Stimulated activated CD4-positive, alpha-beta T cell treated with anti-CD3 and anti-CD28 coated beads, Interleukin-2, amount 100 ng/mL, for 4 hours (primary cell): ENCODE results near the gene WNT9B.
"Not testable (repeated sequence)": the region's sequence is repeated elsewhere in the genome, so short reads cannot be mapped to it uniquely, and the experiment has no call there.

Source experiments
- DNase-seq: peaks from one replicate; pipeline ENCODE4 v3.0.0-alpha.2; 2020; ENCODE audit warnings: low read depth

Gene WNT9B

DNA sequence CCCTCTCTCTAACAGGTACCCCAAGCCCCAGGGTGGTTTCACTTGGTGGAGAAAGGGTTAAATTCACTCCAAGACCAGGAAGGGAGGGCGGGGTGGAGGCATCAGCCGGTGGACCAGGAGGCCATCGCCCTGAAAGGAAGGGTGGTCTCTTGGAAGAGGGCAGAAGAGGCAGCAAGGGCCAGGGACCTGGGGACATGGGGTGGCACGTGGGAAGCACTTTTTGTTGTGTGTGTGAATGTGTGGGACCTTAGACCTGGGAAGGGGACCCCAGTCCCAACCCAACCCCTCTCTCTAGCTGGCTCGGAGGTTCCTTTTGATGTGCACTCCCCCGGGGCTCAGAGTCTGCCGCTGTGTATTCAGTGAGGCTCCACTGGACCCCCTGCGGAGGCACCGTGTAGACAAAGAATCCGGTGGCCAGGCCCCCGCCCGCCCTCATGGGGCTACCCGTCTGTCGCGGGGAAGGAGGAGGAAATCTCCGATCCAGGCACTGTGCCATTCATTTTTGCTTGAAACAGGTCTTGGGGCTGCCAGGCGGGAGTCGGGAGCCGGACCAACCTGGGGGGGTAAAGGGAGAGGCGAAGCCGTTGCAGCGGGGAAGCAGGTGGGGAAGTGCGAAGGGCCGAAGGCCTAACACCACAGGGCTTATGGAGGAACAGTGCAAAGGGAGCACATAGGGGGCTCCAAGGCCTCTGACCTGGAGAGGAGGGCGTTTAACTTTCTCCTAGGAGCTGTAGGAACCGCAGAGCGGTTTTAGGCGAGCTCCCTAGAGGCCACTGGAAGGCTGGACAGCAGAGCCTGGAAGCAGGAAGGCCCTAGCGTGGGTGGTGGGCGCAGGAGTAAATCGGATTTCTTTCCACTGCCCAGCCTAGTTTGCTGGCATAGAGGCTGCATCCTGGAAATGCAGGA, 29.6 kb upstream of the WNT9B start:
- DNase-seq: no peak

DNA sequence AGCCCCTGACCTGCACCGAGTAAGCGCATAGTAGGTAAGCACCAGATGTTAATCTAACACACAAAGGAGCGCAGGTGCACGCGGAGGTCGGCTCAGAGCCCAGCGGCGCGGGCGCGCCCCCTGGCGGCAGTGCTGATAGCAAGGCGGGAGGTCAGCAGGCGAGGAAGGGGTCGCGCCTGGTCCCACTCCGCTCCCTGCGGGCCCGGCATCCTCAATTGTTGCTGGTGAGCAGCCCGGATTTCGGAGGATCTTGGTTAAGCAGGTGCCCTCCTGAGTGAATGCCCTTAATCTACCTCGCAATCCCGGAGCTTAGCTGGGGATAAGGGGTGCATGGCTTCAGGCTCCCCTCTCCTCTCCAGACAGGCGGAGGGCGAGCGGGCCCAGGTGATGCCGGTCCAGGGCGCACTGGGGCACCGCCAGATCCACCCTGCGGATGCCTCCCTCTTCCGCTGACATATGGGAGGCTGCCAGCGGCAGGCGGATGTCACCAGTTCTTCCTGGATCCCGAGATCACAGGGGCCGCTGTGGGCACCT, 28.9 kb upstream of the WNT9B start:
- DNase-seq: no peak

DNA sequence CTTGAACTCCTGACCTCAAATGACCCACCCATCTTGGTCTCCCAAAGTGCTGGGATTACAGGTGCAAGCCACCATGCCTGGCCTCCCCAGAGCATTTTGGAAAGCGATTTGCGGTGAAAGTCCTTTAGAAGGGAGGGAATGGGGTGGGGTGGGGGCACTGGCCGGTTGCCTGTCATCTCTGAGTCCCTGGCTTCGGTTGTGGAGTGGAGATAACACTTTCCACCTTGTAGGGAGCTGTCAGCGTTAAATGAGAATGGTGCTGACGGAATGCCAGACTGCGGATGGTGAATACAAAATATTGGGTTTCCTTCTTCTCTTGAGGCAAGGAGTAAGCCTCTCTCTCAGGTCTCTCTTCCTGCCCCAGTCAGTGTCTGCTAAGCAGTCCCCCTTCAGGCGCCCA, 27.7 kb upstream of the WNT9B start:
- no peak for DNase-seq

DNA sequence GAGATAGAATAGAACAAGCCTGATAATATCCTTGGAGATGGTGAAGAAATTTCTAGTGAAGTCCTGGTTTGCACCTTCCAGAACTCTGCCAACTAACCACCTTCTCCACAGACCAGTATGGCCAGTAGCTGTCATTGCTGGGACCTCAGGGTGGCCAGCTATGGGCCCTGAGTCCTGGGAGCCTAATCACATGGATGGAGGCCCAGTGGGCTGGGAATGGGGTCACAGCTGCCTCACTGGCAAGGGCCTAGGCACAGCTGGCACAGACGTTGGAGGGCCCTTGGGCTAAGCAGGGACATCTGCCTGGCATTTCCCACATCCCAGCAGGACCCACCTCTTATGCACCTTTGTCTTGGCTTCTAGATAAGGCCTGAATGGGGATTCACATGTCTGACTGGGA, 25.3 kb upstream of the WNT9B start:
- DNase-seq: no peak

DNA sequence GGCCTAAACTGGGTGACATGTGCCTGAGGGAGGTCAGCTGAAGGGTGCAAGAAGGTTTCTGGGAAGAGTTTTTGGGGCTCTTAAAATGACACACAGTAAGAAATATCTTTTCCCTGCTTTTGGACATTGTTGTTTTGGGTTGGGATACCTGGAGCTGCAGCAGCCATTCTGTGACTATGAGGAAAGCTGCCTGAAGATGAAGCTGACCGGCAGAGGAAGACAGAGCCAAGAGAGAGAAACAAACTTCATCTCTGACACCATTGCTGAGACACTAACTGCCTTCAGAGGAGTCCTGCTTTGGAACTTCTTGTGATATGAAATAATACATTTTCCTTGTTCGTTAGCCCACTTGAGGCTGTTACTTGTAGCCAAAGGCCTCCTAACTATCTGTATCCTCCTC, 24.1 kb upstream of the WNT9B start:
- DNase-seq: no peak

DNA sequence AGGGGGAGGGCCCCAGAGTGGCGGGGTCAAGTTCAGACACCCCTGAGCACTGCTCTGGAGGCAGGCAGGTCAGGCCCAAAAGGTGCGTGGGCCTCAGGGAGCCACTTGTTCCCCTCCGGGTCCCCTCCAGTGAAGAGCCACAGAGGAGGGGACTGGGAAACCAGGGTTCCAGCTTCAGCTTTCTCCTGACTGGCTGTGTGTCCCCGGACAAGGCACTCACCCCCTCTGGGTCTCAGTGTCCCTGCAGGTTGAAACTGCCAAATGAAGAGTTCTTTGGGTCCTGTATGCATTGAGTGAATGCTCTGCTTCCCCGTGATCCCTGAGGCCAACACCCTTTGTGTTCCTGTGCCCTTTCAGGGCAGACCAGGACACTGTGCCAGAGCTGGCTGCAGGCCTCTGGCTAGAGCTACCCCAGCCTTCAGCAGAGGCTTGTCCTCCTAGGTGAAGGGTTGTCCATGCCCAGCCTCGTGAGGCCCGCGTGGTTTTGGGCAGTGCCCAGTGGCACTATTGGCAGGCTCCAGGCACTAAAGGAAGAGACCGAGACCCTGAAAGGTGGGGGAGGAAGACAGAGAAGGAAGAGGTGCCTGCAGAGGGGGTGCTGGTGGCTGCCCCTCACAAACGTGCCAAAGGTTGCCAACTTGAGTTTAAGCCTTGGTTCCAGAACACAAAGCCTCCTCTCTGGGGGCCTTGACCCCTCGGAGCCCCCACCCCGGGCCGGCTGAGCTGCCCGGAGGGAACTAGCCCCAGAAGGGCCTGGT, 19.6 kb upstream of the WNT9B start:
- DNase-seq: no peak

DNA sequence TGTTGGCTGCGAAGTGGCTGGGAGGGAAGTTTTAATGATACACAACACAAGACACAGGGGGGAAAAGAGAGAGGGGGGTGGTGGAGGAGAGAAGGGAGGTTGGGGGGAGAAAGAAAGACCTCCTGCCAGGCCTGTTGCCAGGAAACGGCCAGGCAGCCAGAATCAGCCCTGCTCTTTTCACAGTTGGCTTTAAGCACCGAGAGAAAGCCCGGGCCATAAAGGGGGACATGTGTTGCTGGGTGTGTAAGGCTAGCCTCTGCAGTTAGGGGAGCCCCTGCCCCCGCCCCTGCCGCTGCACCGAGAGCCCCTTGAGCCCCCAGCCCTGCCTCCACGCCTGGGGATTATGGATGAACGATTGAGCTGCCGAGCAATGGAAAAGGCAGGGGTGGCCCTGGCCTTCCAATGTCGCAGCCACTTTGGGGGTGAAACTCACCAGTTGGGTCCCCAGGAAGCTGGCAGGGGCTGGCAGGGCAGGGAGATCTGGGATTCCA, 19.0 kb upstream of the WNT9B start:
- no peak for DNase-seq

DNA sequence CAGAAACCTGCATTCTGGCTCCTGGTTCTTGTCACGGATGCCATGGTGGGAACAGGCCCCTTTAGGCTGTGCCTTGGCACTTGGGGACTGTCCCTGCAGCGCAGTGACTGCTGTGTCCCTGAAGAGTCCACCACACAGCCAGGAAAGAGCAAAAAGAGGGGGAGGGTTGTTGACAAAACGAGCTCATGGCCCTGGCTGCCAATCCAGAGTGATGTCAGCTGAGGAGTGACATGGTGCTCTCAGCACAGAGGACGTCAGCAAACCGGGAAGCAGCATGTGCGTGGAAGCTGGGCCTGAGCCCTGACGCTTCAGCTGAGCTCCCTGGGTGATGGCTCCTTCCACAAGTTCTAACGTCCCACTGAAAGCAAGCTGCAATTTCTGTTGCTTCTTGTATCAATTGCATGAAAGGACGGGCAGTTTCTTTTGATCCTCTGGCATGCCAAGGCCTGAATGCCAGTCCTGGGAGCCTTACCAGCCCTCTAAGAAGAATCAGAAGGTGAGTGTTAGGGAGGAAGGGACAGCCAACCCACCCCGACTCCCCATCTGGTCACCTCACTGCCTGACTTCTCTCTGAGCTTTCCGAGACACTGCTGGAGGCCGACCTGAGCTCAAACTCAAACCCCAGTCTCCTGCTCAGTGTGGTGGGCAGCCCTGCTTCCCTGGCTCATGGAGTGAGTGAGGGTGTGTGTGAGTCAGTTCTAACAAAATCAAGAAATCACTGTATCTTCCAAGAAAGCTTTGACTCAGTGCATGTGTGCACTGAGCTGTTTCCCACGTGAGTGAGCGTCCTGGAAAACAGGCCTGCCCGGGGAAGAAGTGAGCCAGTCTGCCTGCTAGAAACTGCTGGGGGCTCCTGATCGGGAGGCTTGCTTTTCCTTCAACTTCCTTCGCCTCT, 18.2 kb upstream of the WNT9B start:
- no peak for DNase-seq

DNA sequence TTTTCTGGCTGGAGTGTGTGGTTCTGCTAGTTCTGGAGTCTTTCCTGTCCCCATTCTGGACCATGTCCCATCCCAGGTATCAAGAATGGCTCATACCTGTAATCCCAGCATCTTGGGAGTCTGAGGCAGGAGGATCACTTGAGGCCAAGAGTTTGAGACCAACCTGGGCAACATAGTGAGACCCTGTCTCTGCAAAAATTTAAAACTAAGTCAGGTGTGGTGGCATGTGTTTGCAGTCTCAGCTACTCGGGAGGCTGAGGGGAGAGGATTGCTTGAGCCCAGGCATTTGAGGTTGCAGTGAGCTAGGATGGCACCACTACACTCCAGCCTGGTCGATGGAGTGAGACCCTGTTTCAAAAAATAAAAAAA, 17.6 kb upstream of the WNT9B start:
- DNase-seq: no peak

DNA sequence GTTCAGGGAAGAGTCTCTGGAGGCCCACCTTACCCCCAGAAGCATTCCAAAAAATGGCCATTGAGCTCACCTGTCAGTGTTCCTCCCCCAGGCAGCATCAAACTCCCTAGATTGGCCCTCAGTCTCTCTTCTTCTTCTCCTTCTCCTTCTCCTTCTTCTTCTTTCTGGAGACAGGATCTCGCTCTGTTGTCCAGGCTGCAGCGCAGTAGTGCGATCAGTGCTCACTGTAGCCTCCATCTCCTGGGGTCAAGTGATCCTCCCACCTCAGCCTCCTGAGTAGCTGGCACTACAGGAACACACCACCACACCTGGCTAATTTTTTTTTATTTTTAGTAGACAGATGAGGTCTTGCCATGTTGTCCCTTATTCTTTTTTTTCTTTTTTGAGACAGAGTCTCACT, 16.5 kb upstream of the WNT9B start:
- no peak for DNase-seq

DNA sequence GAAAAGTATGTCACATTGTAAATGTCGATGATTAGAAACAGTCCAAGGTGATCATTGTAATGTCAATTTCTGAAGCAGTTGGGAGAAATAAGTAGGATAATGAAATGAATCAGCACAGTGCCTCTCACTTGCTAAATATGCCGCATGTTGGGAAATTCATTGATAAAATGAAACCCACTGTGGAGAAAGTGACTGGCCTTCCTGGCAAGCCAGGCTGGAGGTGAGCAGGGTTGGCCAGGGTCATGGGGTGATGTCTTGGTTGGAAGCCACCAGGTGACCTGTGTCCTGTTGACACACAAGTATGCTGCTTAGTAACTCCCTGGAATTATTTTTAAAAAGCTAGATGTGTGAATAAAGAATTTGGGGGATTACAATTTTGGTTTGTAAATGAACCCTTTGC, 14.9 kb upstream of the WNT9B start:
- DNase-seq: no peak

DNA sequence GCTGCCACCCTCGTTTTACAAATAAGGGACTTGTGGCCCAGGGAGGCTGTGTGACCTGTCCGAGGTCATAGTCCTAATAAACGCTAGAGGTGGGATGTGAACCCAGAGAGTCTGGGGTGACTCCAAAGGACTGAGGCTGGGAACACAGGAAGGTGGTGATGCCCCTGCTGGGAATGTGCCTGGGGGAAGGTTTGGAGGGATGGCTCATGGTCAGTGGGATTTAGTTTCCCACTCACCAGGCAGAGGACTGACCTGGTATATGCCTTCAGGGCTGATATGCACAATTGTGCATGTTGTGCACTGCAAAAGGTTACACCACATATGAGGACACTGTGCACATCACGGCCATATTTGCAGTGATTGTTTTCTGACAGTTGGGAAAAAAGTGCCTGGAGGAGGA, 13.9 kb upstream of the WNT9B start:
- no peak for DNase-seq

DNA sequence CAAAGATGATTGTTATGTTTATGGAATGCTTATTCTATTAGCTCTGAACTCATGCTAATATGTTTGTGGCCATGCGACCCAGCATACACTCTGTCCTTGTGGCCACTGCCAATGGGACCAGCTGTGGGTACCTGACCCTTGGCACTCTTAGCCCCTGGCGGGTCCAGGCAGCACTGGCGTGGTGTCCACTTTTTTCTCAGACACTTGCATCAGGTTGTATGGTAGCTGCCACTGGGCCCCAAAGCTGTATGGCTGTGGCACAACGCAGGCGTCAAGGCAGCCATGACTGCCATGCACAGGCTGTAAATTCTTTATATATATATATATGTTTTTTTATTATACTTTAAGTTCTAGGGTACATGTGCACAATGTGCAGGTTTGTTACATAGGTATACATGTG, 12.2 kb upstream of the WNT9B start:
- no peak for DNase-seq

DNA sequence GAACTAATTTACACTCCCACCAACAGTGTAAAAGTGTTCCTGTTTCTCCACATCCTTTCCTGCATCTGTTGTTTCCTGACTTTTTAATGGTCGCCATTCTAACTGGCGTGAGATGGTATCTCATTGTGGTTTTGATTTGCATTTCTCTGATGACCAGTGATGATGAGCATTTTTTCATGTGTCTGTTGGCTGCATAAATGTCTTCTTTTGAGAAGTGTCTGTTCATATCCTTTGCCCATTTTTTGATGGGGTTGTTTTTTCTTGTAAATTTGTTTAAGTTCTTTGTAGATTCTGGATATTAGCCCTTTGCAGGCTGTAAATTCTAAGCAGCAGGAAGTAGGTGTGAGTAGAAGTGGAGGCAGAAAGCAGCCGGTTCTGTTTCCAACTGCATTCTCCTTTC, 10.8 kb upstream of the WNT9B start:
- DNase-seq: not testable (repeated sequence)

DNA sequence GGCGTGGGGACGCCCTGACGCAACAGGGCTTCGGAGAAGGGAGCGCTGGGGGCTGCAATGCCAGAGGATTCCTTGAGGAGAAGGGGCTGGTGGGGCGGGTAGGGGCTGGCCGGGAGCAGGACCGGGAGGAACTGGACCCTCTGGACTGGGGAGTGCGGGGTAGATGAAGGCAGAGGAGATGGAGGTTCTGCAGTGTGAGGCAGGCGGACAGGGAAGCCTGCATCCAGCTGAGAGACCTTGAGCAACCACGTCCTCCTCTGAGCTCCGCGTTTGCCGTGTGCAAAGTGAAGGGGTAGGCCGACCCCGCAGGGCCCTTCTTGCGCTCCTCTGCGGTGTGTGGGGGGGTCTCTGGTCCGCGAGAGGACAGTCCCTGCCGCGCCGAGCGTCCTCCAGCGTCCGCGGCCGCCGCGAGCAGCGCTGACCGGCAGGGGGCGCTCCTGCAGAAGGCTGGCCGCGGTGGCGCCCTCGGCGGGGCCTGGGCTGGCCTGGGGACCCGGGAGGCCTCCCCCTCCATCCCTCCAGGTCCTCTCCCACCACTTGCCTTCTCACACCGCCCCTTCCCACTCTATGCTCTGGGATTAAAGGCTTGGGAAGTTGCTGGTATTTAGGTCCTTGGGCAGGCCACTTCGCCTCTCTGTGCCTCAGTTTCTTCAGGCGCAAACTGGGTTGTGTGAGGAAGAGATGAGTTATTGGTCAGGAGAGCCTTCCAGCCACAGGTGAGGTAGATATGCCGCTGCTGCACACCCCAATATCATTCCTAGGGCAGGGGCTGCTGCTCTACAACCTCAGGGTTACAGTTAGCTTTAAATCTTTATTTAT, 9.6 kb upstream of the WNT9B start:
- DNase-seq: no peak

DNA sequence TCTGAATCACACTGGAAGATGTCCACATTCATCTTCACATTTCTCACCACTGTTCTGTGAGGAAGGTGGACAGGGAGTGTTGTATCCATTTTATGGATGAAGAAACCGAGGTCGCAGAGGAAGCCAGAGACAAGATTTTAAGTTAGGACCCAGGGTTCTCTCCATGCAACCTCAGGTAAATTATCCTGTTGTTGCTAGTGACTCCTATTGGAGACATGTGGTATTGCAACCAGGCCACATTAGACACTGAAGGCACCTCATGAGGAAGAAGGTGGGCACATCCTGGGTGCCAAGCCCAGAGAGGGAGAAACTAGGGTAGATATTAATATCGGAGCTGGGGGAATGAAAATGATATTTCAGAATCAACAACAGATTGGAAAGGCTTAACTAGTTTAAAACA, 8.5 kb upstream of the WNT9B start:
- DNase-seq: no peak

DNA sequence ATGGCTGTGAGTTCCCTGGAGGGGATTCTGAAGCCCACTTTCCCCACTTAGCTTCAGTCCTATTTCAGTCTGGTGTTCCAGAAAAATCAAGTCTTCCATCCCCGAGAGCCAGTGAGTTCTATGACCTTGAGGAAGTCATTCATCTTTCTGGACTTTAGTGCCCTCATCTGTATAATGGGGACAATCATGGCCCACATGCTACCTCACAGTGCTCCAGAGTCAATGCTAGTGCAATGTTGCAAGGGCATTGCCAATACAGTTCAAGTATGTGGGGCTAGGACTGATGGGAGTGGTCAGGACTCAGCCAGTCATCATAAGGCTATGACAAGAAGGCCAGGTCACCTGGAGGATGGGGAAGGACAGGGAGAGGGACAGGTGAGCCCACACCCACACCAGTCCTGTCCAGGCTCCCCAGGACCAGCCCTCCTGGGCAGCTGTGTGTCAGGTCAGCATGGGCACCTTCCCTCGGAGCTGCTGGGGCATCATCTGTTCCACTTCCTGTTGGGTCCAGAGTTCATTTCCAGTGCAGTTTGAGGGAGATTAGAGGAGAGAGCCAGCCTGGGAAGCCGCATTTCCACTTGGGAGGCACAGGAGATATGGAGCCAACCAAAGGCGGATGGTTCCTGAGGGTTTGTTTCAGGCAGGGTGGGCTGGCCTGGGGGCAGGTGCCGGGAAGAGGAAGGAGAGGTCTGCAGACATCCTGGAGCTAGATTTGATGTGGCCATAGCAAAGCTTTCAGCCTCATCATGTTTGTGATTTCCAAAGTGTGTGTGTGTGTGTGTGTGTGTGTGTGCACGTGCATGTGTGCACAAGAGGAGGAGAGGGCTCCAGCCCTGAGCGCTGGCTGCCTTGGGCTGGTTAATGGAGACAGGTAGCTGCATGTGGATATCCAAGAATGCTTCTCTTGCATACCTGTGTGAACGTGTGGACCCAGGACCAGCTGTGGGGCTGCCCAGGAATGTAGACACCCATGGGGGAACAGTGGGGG, 3.9 kb upstream of the WNT9B start:
- DNase-seq: no peak

DNA sequence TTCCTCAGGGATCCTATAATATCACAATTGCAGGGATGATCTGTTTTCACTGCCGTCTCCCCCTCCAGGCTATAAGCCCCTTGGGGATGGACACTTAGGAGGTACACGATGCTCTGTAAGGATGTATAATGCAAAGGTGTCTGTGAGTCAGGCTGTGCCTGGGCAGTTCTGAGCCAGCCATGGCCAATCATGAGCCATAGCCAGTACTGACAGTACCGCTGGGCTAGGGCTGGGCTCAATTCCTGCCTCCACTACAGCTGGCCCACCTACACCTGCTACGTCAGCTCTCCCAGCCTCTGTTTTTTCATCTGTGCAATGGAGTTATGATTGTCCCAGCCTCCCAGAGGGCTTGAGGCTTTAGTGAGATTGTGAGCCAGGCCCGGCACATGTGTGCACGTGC, 2.8 kb upstream of the WNT9B start:
- DNase-seq: no peak

DNA sequence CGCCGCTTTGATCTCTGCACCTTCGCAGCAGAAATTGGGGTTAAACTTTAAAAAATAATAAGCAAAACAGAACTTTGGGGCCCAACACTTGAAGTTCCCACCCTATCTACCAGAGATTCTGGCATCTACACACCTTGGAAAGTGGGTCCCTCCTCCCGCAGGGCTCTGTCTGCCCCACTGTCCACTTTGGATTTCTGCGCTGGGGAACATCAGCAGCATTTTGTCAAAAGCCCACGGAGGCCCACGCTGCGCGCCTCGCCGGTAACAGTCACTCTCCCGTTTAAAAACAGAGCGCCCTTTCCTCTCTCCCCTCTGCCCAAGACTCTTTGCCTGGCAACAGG, 725 bp upstream of the WNT9B start:
- no peak for DNase-seq

DNA sequence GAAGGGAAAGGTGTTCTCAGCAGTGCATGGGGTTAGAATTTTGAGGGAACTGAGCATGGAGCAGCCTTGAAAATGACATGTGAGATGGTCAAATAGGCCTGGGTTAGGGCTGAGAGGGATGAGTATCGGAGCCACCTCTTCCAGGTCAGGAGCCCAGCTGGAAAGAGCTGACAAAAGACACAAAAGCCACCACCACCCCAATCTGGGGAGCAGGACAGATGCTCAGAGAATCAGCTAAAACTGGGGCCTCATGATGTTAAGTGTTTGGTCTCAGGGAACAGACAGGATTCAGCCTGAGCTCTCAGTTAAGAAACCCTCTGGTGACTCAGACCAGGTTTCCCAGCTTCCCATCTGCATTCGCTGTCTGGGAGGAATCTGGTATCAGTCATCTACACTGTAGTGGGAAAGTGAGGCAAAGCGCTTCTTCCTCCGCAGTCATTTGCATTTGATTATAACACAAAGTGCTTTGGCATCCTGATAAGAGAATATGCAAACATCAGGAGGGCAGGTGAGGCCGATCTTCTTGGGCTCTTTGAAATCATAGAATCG, 2.6 kb downstream of the WNT9B start:
- no peak for DNase-seq
